Hematopoietic multipotent progenitor cell treated with erythropoietin and hydrocortisone succinate and interleukin-3 and kit ligand, for 6 days (in vitro differentiated cells): Measurements from ENCODE around the gene NRXN2.

Source experiments
- DNase-seq: peaks from one replicate; pipeline ENCODE4 v3.0.0-alpha.2; 2015

Gene NRXN2

GRCh38 chr11:64643920-64644646, 78.9 kb downstream of the NRXN2 start:
- DNase-seq = no peak

- no peak for DNase-seq
Measured at GRCh38 chr11:64643256-64643881, 79.6 kb downstream of the NRXN2 start.

GRCh38 chr11:64642871-64643255, 80.1 kb downstream of the NRXN2 start:
- DNase-seq = no peak

GRCh38 chr11:64642418-64642735, 80.6 kb downstream of the NRXN2 start:
- no peak for DNase-seq

GRCh38 chr11:64641596-64642417, 81.2 kb downstream of the NRXN2 start:
- DNase-seq = no peak

- no peak for DNase-seq
Measured at GRCh38 chr11:64639885-64640284, 83.1 kb downstream of the NRXN2 start.

GRCh38 chr11:64638829-64639228, 84.2 kb downstream of the NRXN2 start:
- no peak for DNase-seq

- DNase-seq = no peak
Measured at GRCh38 chr11:64638018-64638665, 84.9 kb downstream of the NRXN2 start.

GRCh38 chr11:64637334-64638017, 85.5 kb downstream of the NRXN2 start:
- no peak for DNase-seq

- no peak for DNase-seq
Measured at GRCh38 chr11:64633555-64634159, 89.3 kb downstream of the NRXN2 start.

GRCh38 chr11:64632654-64633053, 90.3 kb downstream of the NRXN2 start:
- DNase-seq = no peak

- no peak for DNase-seq
Measured at GRCh38 chr11:64632237-64632636, 90.8 kb downstream of the NRXN2 start.

GRCh38 chr11:64631675-64632074, 91.3 kb downstream of the NRXN2 start:
- DNase-seq = no peak

GRCh38 chr11:64629796-64630562, 93.0 kb downstream of the NRXN2 start:
- no peak for DNase-seq

GRCh38 chr11:64629103-64629502, 93.9 kb downstream of the NRXN2 start:
- DNase-seq = no peak

- DNase-seq = no peak
Measured at GRCh38 chr11:64628596-64628995, 94.4 kb downstream of the NRXN2 start.

GRCh38 chr11:64627371-64627770, 95.6 kb downstream of the NRXN2 start:
- DNase-seq = no peak

GRCh38 chr11:64626637-64627036, 96.4 kb downstream of the NRXN2 start:
- DNase-seq = no peak

- peak; percentile 76 for DNase-seq
Measured at GRCh38 chr11:64624883-64625481, 98.0 kb downstream of the NRXN2 start.

GRCh38 chr11:64622681-64623080, 100.3 kb downstream of the NRXN2 start:
- DNase-seq = no peak
